Endothelial cell of umbilical vein (primary cell): ENCODE measurements around the gene FOSL2. TPM values are rescaled to one million over a fixed set of nuclear protein-coding genes. Genes with fewer than 3 reads are reported as not detected.

ENCODE experiments used
- BruUV-seq: library from RNA; stranded (reverse); fragments of 400-500 nt; replicated peaks from 2 replicates; lab custom pipeline; 2021; lab: Mats Ljungman, UMichigan
- CTCF ChIA-PET: fragments of 300-600, 350-600 bp; sonication (Branson Sonifier 250); formaldehyde crosslinking; loops from one replicate; lab custom pipeline; 2021; ENCODE audit warnings: antibody characterized with exemption, inconsistent platforms; lab: Charles Lee
- POLR2A ChIA-PET: fragments of 300-600, 350-600 bp; sonication (Branson Sonifier 250); formaldehyde crosslinking; loops from one replicate; lab custom pipeline; 2021; ENCODE audit warnings: antibody characterized with exemption, inconsistent platforms; lab: Charles Lee
- DNase-seq: peaks from one replicate; pipeline ENCODE4 v3.0.0-alpha.2; 2011; ENCODE audit warnings: low read depth, low spot score
- FAIRE-seq: peaks from 2 replicates; lab custom pipeline; 2011; peaks lifted over from hg19 to GRCh38; lab: Jason Lieb, UNC
- H2AFZ ChIP-seq: 2 replicates; pipeline ENCODE4 v1.6.0; 2012; ENCODE audit warnings: low read depth, low read length, control low read depth, inconsistent platforms
- H3K27ac ChIP-seq: 2 replicates; pipeline ENCODE4 v1.5.1; 2011; ENCODE audit warnings: low read depth, mild to moderate bottlenecking, control low read depth, low read length, moderate library complexity; ENCODE audit not compliant: insufficient read depth
- H3K27me3 ChIP-seq, 2 experiments: 2 replicates each; pipeline versions ENCODE4 v1.6.0 to v1.6.1; 2011; ENCODE audit warnings: low read length in 2 of 2, mixed read lengths in 1 of 2; ENCODE audit not compliant: control insufficient read depth in 2 of 2, insufficient read depth in 2 of 2
- H3K36me3 ChIP-seq, 2 experiments: 2 replicates in 1 of 2; 3 replicates in 1 of 2; pipeline ENCODE4 v1.5.1; 2011; ENCODE audit warnings: low read length in 2 of 2, mild to moderate bottlenecking in 1 of 2, moderate library complexity in 1 of 2; ENCODE audit not compliant: control insufficient read depth in 2 of 2, insufficient read depth in 2 of 2; ENCODE audit errors: extremely low read depth in 1 of 2
- H3K4me1 ChIP-seq: 3 replicates; pipeline ENCODE4 v1.5.1; 2011; ENCODE audit warnings: mild to moderate bottlenecking, low read length; ENCODE audit not compliant: control insufficient read depth, insufficient read depth; ENCODE audit errors: extremely low read depth
- H3K4me2 ChIP-seq: 2 replicates; pipeline ENCODE4 v1.6.1; 2011; ENCODE audit warnings: low read length, control low read depth, mixed read lengths; ENCODE audit not compliant: insufficient read depth
- H3K4me3 ChIP-seq, 3 experiments: fragments of 200-600 bp in 1 of 3; sonication (generic), shearing (Covaris generic) in 1 of 3; replicated peaks in 1 of 3; 2 replicates each; pipeline ENCODE4 v1.5.1; 2011 to 2016; ENCODE audit warnings: control low read depth in 3 of 3, low read length in 3 of 3, mild to moderate bottlenecking in 2 of 3, inconsistent platforms in 1 of 3, low read depth in 1 of 3, moderate library complexity in 1 of 3; ENCODE audit not compliant: insufficient read depth in 1 of 3
- H3K79me2 ChIP-seq: 2 replicates; pipeline ENCODE4 v1.6.0; 2012; ENCODE audit warnings: low read length, inconsistent platforms; ENCODE audit not compliant: control insufficient read depth, insufficient read depth
- H3K9ac ChIP-seq: replicated peaks from 2 replicates; pipeline ENCODE3; 2011; ENCODE audit warnings: low read length, control low read depth; ENCODE audit not compliant: insufficient read depth; ENCODE audit errors: extremely low read depth
- H3K9me1 ChIP-seq: replicated peaks from 3 replicates; pipeline ENCODE4 v1.6.0; 2011; ENCODE audit warnings: mild to moderate bottlenecking, low read length; ENCODE audit not compliant: control insufficient read depth, insufficient read depth; ENCODE audit errors: extremely low read depth
- H3K9me3 ChIP-seq: replicated peaks from 2 replicates; pipeline ENCODE4 v1.5.1; 2012; ENCODE audit warnings: low read length, inconsistent platforms; ENCODE audit not compliant: control insufficient read depth, insufficient read depth
- H4K20me1 ChIP-seq: replicated peaks from 2 replicates; pipeline ENCODE3; 2011; ENCODE audit warnings: mild to moderate bottlenecking, low read length; ENCODE audit not compliant: control insufficient read depth, insufficient read depth; ENCODE audit errors: extremely low read depth
- CTCF ChIP-seq, 2 donors: IDR thresholded peaks; 1 replicate in 1 of 2; 2 replicates in 1 of 2; pipeline ENCODE4 v1.5.1; 2011; ENCODE audit warnings: low read length in 2 of 2, mild to moderate bottlenecking in 2 of 2, moderate library complexity in 2 of 2, control low read depth in 1 of 2, inconsistent platforms in 1 of 2, low read depth in 1 of 2; ENCODE audit not compliant: insufficient read depth in 1 of 2; ENCODE audit errors: extremely low read depth in 1 of 2
- EZH2 ChIP-seq: IDR thresholded peaks from 2 replicates; pipeline ENCODE4 v1.6.1; 2012; ENCODE audit warnings: borderline replicate concordance, low read depth, mild to moderate bottlenecking, moderate library complexity, low read length, inconsistent platforms; ENCODE audit not compliant: severe bottlenecking
- MAX ChIP-seq: IDR thresholded peaks from 2 replicates; pipeline ENCODE4 v1.6.1; 2011; ENCODE audit not compliant: insufficient read depth, insufficient read length
- POLR2A ChIP-seq: IDR thresholded peaks from 2 replicates; pipeline ENCODE4 v1.6.1; 2012; ENCODE audit warnings: low read depth, mild to moderate bottlenecking, control low read depth, low read length
- POLR2AphosphoS5 ChIP-seq: IDR thresholded peaks from 2 replicates; pipeline ENCODE4 v1.6.1; 2012; ENCODE audit warnings: low read depth, mild to moderate bottlenecking, control low read depth, low read length, moderate library complexity; ENCODE audit not compliant: insufficient read depth
- dilution Hi-C: fragments of 300-500 bp; cut with MboI; formaldehyde crosslinking; loops from one replicate; pipeline ENCODE4 v1.15.0; 2019; ENCODE audit warnings: low sequenced_read_pairs; ENCODE audit not compliant: extremely low pct_ligation_motif_present
- intact Hi-C: fragments of 100-400 bp; cut with micrococcal nuclease; formaldehyde crosslinking; loops from one replicate; pipeline ENCODE4 v1.10.0; 2022
- polyA plus RNA-seq, 4 experiments: library from polyadenylated mRNA; depleted of rRNA in 3 of 4; stranded (reverse) in 3 of 4; unstranded in 1 of 4; fragments of >200 nt; gene quantifications; 2 replicates each; pipeline versions ENCODE4 v1.2.1 to v1.2.3, GENCODE V29; 2011 to 2012; ENCODE audit warnings: missing spikeins in 1 of 4
- total RNA-seq: library from RNA; stranded (reverse); gene quantifications from 2 replicates; pipeline ENCODE4 v1.2.3, GENCODE V29; 2021

FOSL2 gene
- total and polyA plus RNA-seq, 2 donors (not counting 3 experiments of a cell fraction or from before 2014, with no cell fraction given), result 43.9 to 85.3 TPM

GRCh38 chr2:28395334-28396061 lies 2.8 kb downstream of the FOSL2 start:
- Histone ChIP-seq H4K20me1 (peaks cover 2% of the 10 kb centered on the region), H3K27me3 (no peaks in the 10 kb centered on the region), H3K9ac (peak overlapping the region; percentile 99), H3K4me2 (peak overlapping the region; percentile 96), H3K79me2 (peaks cover 75% of the 10 kb centered on the region), H3K4me1 (peaks cover 39% of the 10 kb centered on the region), H3K9me3 (no peaks in the 10 kb centered on the region), H2AFZ (no peak overlapping the region), H3K4me3 (peak overlapping the region; percentile 77 to 97 (median 90)), H3K9me1 (no peaks in the 10 kb centered on the region), H3K27ac (peak overlapping the region; percentile 99), H3K36me3 (peaks cover 3 to 5% of the 10 kb centered on the region in 2 experiments)
- dilution Hi-C loops, result no loop called here
- ChIA-PET POLR2A (interaction anchor here (0.5 to 1.7 kb wide), 7 partner anchors 13 to 672 kb away, joined by 3 to 15 read pairs (median 5); no protein-coding TSS in a partner anchor), CTCF (interaction anchor here (0.9 to 2.8 kb wide), 10 partner anchors 12 to 712 kb away, joined by 3 to 15 read pairs (median 10); no protein-coding TSS in a partner anchor)
- intact Hi-C loops, result loop anchor here (1.0 to 2.0 kb wide), 8 partner anchors 119 to 689 kb away; no protein-coding TSS in a partner anchor
- peak; percentile 66 for DNase-seq
- no peak for FAIRE-seq
- TSS peak; percentile 63 for BruUV-seq
- TF ChIP-seq CTCF (IDR thresholded peaks at IDR 0.05; ENCODE audit: extremely low read depth in 1 of 2, insufficient read depth in 1 of 2, low read depth in 1 of 2, low read length in 2 of 2) (no peak), MAX (no peak), EZH2 (no peak), POLR2A (peak; percentile 79), POLR2AphosphoS5 (peak; percentile 67)
